ENCODE data around the gene BABAM2. TPM values are rescaled to one million over a fixed set of nuclear protein-coding genes. Genes with fewer than 3 reads are reported as not detected.

Gene BABAM2
- total and polyA plus RNA-seq, 2 of the 4 experiments (the other 2 are of a cell fraction): 20.9 to 23.1 TPM

GRCh38 chr2:28119631-28120030 lies 229.1 kb downstream of the BABAM2 start:
- Histone ChIP-seq H3K4me3 (ENCODE audit: insufficient read depth, low read depth, low read length) (no peak overlapping the region), H2AK5ac (ENCODE audit: low read depth, low read length) (no peak overlapping the region), H3K56ac (ENCODE audit: extremely low read depth, insufficient read depth, low read length) (no peak overlapping the region), H4K8ac (ENCODE audit: low read depth in 2 of 2, low read length in 2 of 2) (no peak overlapping the region), H2BK120ac (ENCODE audit: low read depth, low read length) (no peak overlapping the region), H3K9me3 (ENCODE audit: control insufficient read depth, insufficient read depth, low read length) (no peaks in the 10 kb centered on the region), H3K79me1 (ENCODE audit: low read depth in 1 of 2, low read length in 2 of 2) (no peaks in the 10 kb centered on the region), H3K9me1 (ENCODE audit: insufficient read depth, low read length) (no peaks in the 10 kb centered on the region), H3K18ac (ENCODE audit: low read depth, low read length) (no peak overlapping the region), H3K4ac (ENCODE audit: low read depth, low read length) (no peak overlapping the region), H4K20me1 (ENCODE audit: insufficient read depth, low read length) (no peaks in the 10 kb centered on the region), H2AK9ac (replicated peaks; ENCODE audit: low read depth, low read length, poor library complexity) (no peak overlapping the region), H2AFZ (replicated peaks; ENCODE audit: low read length, poor library complexity) (no peak overlapping the region), H3K4me2 (ENCODE audit: low read depth, low read length) (no peak overlapping the region), H2BK20ac (ENCODE audit: low read depth, low read length) (no peak overlapping the region), H2BK5ac (ENCODE audit: low read depth, low read length, poor library complexity, severe bottlenecking) (no peak overlapping the region), H3K23ac (ENCODE audit: low read depth, low read length) (no peak overlapping the region), H3K14ac (replicated peaks; ENCODE audit: low read depth, low read length) (no peak overlapping the region), H3K9ac (ENCODE audit: low read depth, low read length) (no peak overlapping the region), H3K27me3 (ENCODE audit: control insufficient read depth, insufficient read depth, low read length) (no peaks in the 10 kb centered on the region), H3K4me1 (ENCODE audit: control insufficient read depth, insufficient read depth, low read length) (no peaks in the 10 kb centered on the region), H3K27ac (ENCODE audit: insufficient read depth, low read length) (no peak overlapping the region), H3K36me3 (ENCODE audit: control insufficient read depth, insufficient read depth, low read length) (no peaks in the 10 kb centered on the region), H4K5ac (ENCODE audit: low read depth, low read length) (no peak overlapping the region), H4K91ac (ENCODE audit: insufficient read depth, low read depth, low read length) (no peak overlapping the region), H2BK15ac (ENCODE audit: low read depth, low read length) (no peak overlapping the region)
- POLR2A ChIA-PET (ENCODE audit: unreplicated experiment): no interaction called here
- DNase-seq (no peak), ATAC-seq (ENCODE audit: low read depth) (no peak)
- in situ Hi-C loops (cut with MboI; ENCODE audit: low sequenced_read_pairs) (no loop called here), dilution Hi-C loops (cut with HindIII; ENCODE audit: low sequenced_read_pairs, unreplicated experiment) (no loop called here), intact Hi-C loops (cut with micrococcal nuclease) (no loop called here)
- no CpG with 5 or more reads among the region's 1 CpG for WGBS, 2 experiments (ENCODE audit: extremely low coverage in 2 of 2, insufficient read length in 1 of 2)
- BruUV-seq (replicated peaks): no TSS peak
- no peak for TF ChIP-seq CTCF (conservative IDR thresholded peaks at IDR 0.05; ENCODE audit: low read depth, low read length)
- TF ChIP-seq SMC3 (IDR thresholded peaks at IDR 0.05; ENCODE audit: low read depth, low read length): no peak
- TF ChIP-seq CEBPB (IDR thresholded peaks at IDR 0.05; ENCODE audit: low read depth, low read length): no peak
- no peak for TF ChIP-seq ELK1 (IDR thresholded peaks at IDR 0.05; ENCODE audit: borderline replicate concordance, low read depth, low read length)
- TF ChIP-seq FOS (IDR thresholded peaks at IDR 0.05; ENCODE audit: low read depth, low read length): no peak
- TF ChIP-seq CHD1 (IDR thresholded peaks at IDR 0.05; ENCODE audit: low read depth, low read length): no peak
- TF ChIP-seq RFX5 (IDR thresholded peaks at IDR 0.05; ENCODE audit: low read depth, low read length): no peak
- TF ChIP-seq POLR2A (IDR thresholded peaks at IDR 0.05; ENCODE audit: low read depth, low read length): no peak
- TF ChIP-seq NFE2L2 (IDR thresholded peaks at IDR 0.05; ENCODE audit: low read depth, low read length): no peak
- no peak for TF ChIP-seq USF2 (IDR thresholded peaks at IDR 0.05; ENCODE audit: low read depth, low read length)
- no peak for TF ChIP-seq MXI1 (IDR thresholded peaks at IDR 0.05; ENCODE audit: borderline replicate concordance, low read depth, low read length)
- CTCF ChIA-PET: interaction anchor here (0.6 to 0.7 kb wide), 2 partner anchors 409 to 416 kb away, joined by 3 read pairs; no protein-coding TSS in a partner anchor
